Muscle of leg (tissue), 11 donors: Measurements from ENCODE around the gene ST7L. TPM values are rescaled to one million over a fixed set of nuclear protein-coding genes. Genes with fewer than 3 reads are reported as not detected.

Experiments used
- DNase-seq: peaks from one replicate; pipeline ENCODE4 v3.0.0; 2013
- H3K27ac ChIP-seq: one replicate; pipeline ENCODE4 v1.5.1; 2013; ENCODE audit warnings: mild to moderate bottlenecking, low read length, control low read depth
- H3K27me3 ChIP-seq: one replicate; pipeline ENCODE4 v1.6.1; 2013; ENCODE audit warnings: low read length; ENCODE audit not compliant: control insufficient read depth, insufficient read depth
- H3K36me3 ChIP-seq: one replicate; pipeline ENCODE4 v1.6.1; 2013; ENCODE audit warnings: low read length; ENCODE audit not compliant: control insufficient read depth, insufficient read depth
- H3K4me1 ChIP-seq: one replicate; pipeline ENCODE4 v1.6.1; 2013; ENCODE audit warnings: low read length; ENCODE audit not compliant: control insufficient read depth, insufficient read depth
- H3K4me3 ChIP-seq: one replicate; pipeline ENCODE4 v1.5.1; 2013; ENCODE audit warnings: low read length, control low read depth
- H3K9me3 ChIP-seq: replicated peaks from 2 replicates; pipeline ENCODE4 v1.6.1; 2013; ENCODE audit warnings: low read depth, low read length; ENCODE audit not compliant: control insufficient read depth
- WGBS: methylation state at CpG from one replicate; pipeline ENCODE4 v1.1.5; 2013; ENCODE audit warnings: missing lambda C conversion rate; ENCODE audit not compliant: insufficient coverage; 5-methylcytosine and 5-hydroxymethylcytosine counted together
- polyA plus RNA-seq, 8 donors: library from polyadenylated mRNA; unstranded; fragments of 120-200 nt; gene quantifications; one replicate each; pipeline versions ENCODE4 v1.2.1 to v1.2.3, GENCODE V29; 2013; ENCODE audit warnings: inconsistent platforms in 1 of 8, low replicate concordance in 1 of 8; ENCODE audit not compliant: insufficient read length in 8 of 8, insufficient read depth in 1 of 8
- total RNA-seq: library from RNA; stranded (reverse); fragments of 120-200 nt; gene quantifications from one replicate; pipeline ENCODE4 v1.2.4, GENCODE V29; 2013

The ST7L gene
- total and polyA plus RNA-seq, 9 donors = 14.6 to 20.8 (median 16.9) TPM

DNA sequence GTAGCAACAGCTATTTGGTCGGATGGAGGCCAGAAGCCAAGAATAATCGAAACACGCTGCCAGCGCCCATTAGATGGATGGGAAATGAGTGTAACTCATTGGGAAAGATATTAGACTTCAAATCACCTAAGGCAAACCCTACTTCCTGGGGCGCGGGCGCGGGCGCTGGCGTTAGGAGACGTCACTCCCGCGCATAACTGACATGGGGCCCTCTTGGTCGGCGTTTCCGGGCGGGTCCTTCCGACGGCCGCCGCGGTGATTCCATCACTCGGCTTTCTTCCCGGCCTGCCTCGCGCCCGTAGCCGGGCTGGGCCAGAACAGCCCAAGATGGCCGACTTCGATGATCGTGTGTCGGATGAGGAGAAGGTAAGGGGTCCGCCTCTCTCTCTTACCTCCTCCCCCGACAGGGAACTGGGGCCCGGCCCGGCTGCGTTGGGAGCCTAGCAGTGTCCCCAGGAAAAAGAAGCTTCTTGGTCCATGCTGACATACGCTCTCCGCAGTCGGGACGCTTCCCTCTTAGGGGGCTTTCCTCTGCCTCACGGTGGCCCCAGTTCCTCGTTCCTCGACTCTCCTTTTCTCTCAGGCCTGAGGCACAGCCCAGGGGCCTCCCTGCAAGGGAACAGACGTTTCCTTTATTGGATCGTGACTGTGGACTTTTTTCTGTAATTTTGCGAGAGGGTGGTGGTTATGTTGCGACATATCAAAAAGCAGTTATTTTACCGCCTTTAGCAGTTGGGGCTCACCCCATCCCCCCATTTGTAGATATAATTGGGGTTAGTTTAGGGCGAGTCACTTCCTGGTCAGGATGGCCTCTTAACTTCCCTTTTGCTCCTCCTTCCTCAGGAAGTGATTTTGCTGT lies 806 bp upstream of the ST7L start, which contains the start of gene CAPZA1:
CAPZA1 (plus strand) TSS at position 315 of the 859 bp plus-strand sequence; CDS start at position 328, 13 bp downstream.
- H3K27me3 ChIP-seq = no peaks in the 10 kb centered on the region
- peaks cover 13% of the 10 kb centered on the region for H3K4me1 ChIP-seq
- H3K4me3 ChIP-seq = peak within 1 kb of the TSS; percentile 69
- under 1% methylated on average over 33 of the region's 50 CpGs for WGBS
- peak within 1 kb of the TSS; percentile 98 for H3K27ac ChIP-seq
- H3K9me3 ChIP-seq = no peaks in the 10 kb centered on the region
- H3K36me3 ChIP-seq = peaks cover 11% of the 10 kb centered on the region
- DNase-seq = peak; percentile 98

DNA sequence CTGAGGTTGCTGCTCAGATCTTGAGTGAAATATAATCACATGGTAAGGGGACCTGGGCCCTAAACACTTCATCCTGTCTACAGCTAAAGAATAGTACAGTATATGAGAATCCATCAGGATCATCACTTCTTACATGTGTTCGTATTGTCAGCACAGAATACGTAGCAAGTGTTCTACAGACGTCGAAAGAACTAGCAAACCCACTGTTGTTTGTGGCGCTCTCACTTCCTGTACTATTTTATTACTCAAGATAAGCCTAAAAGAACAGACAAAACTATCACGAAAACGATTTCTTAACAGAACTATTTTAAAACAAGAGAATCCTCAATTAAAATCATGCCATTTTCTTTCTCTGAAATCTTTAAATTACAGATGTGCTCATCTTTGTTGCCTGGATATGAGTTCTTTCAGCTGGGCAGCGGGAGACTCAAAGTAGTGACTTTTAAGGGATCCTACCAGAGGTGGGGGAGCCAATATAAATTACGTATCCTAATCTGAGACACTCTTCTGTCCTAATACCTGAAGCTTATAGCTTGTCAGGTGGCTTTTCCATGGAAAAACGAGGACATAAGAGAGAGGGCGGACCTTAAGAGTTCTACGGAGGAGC lies 724 bp downstream of the ST7L start:
- H3K36me3 ChIP-seq = peaks cover 17% of the 10 kb centered on the region
- H3K27ac ChIP-seq = peak overlapping the region; percentile 98
- peaks cover 13% of the 10 kb centered on the region for H3K4me1 ChIP-seq
- DNase-seq = peak; percentile 36
- 0% methylated on average over 3 of the region's 12 CpGs for WGBS
- no peaks in the 10 kb centered on the region for H3K9me3 ChIP-seq
- no peaks in the 10 kb centered on the region for H3K27me3 ChIP-seq
- peak overlapping the region; percentile 69 for H3K4me3 ChIP-seq

DNA sequence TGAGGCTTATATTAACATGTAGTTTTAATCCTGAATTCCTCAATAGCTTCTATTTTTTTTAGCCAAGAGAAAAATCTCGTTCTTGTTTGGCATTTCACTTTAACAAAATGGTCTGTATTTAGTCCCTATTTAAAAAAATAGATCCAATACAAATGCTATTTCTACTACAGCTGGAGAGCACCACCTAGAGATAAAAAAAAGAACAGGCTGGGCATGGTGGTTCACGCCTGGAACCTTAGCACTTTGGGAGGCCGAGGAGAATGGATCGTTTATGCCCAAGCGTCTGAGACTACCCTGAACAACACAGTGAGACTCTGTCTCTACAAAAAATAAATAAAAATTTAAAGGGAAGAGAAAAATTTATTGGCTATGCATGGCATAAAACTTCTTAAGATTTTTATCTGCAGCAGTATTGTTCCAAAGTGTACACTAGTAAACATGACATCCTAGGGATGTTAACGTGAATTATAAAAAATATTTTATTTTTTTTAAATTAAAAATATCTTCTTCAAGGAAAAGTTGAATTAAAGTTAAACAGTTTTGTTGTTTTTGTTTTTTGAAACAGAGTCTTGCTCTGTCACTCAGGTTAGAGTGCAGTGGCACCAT lies 4.4 kb downstream of the ST7L start:
- H3K9me3 ChIP-seq = no peaks in the 10 kb centered on the region
- H3K27me3 ChIP-seq = no peaks in the 10 kb centered on the region
- no peak overlapping the region for H3K4me3 ChIP-seq
- H3K36me3 ChIP-seq = peaks cover 35% of the 10 kb centered on the region
- WGBS = no CpG with 5 or more reads among the region's 6 CpGs
- no peak overlapping the region for H3K27ac ChIP-seq
- peak; percentile 27 for DNase-seq
- peaks cover 5% of the 10 kb centered on the region for H3K4me1 ChIP-seq

- no peak overlapping the region for H3K4me3 ChIP-seq
- 100% methylated on average over 1 of the region's 4 CpGs for WGBS
- H3K36me3 ChIP-seq = peaks cover 36% of the 10 kb centered on the region
- no peak overlapping the region for H3K27ac ChIP-seq
- no peaks in the 10 kb centered on the region for H3K9me3 ChIP-seq
- H3K27me3 ChIP-seq = no peaks in the 10 kb centered on the region
- no peaks in the 10 kb centered on the region for H3K4me1 ChIP-seq
- no peak for DNase-seq
Observed at GRCh38 chr1:112605633-112606327, 13.2 kb downstream of the ST7L start.

DNA sequence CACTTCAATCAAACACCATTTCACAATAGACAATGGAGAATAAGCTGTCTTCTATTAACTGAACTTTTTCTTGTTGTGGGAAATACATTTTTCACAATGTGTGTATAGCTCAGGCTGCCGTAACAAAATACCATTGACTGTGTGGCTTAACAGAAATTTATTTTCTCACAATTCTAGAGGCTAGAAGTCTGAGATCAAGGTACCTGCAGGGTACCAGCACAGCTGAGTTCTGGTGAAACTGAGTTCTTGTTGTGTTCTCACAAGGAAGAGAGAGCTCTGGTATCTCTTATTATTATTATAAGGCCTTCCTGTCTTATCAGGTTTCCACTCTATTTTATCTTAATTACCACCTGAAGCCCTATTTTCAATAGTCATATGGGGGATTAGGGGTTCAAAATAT lies 15.4 kb downstream of the ST7L start:
- peaks cover 29% of the 10 kb centered on the region for H3K36me3 ChIP-seq
- DNase-seq = no peak
- no CpG with 5 or more reads among the region's 1 CpG for WGBS

DNA sequence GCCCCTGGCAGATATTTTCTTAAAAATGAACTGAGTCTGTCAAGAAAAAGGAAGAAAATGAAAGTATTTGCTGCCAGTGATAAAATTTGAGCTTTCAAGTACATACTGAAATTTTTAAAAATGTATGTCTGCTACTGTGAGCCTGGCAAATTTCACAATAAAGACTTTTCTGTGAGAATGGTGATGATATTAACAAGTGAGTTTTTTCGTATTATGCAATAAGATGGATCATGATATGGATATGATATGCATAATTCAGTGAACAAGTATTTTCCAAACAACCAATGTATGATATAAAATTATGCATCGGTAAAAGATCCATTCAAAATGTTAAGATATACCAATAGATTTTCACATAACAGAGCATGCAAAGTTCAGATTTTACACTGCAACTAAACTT lies 15.9 kb downstream of the ST7L start:
- peaks cover 29% of the 10 kb centered on the region for H3K36me3 ChIP-seq
- DNase-seq = no peak
- H3K27ac ChIP-seq = no peak overlapping the region
- no peaks in the 10 kb centered on the region for H3K27me3 ChIP-seq
- WGBS = no CpG with 5 or more reads among the region's 2 CpGs
- H3K9me3 ChIP-seq = no peaks in the 10 kb centered on the region
- no peak overlapping the region for H3K4me3 ChIP-seq
- no peaks in the 10 kb centered on the region for H3K4me1 ChIP-seq

More for the DNA sequence above, 15.4 kb downstream of the ST7L start:
- H3K4me3 ChIP-seq = no peak overlapping the region
- no peaks in the 10 kb centered on the region for H3K9me3 ChIP-seq
- no peaks in the 10 kb centered on the region for H3K27me3 ChIP-seq
- no peaks in the 10 kb centered on the region for H3K4me1 ChIP-seq
- no peak overlapping the region for H3K27ac ChIP-seq

GRCh38 chr1:112599477-112599876 lies 19.5 kb downstream of the ST7L start:
- Histone ChIP-seq H3K9me3 (no peaks in the 10 kb centered on the region), H3K27me3 (no peaks in the 10 kb centered on the region), H3K4me3 (no peak overlapping the region), H3K4me1 (no peaks in the 10 kb centered on the region), H3K36me3 (peaks cover 26% of the 10 kb centered on the region), H3K27ac (no peak overlapping the region)
- DNase-seq = no peak
- WGBS = no CpG with 5 or more reads among the region's 4 CpGs

DNA sequence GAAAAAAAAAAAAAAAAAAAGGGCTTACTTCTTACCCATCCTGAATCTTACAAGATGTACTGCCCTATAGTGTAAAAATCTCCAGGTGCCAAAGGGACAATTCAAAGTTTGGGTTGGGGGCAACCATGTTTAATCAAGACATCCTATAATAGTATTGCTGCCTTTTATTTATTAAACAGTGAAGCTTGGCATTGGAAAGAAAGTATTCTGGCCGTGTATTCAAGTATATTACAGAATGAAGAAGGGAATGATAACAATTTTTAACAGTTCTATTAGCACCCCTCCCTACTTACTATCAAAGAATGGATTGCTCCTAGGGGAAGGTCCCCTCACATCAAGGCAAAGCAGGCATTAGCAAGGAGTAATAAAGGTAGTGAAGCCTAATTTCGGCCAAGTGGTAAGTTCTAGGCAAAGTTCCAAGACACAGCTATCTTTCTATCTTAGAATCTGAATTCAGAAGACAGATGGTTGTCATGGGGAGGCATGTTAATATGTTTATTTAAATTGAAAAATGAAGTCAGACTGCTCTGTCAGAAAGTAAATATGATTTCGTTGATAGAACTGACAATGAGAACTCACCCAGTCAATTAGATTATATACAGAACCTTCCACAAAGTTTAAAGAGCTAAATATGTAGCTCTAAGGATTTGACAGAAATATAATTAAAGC lies 24.6 kb downstream of the ST7L start:
- no peaks in the 10 kb centered on the region for H3K4me1 ChIP-seq
- no peak for DNase-seq
- H3K27me3 ChIP-seq = no peaks in the 10 kb centered on the region
- H3K9me3 ChIP-seq = peaks cover 7% of the 10 kb centered on the region
- no peak overlapping the region for H3K27ac ChIP-seq
- peaks cover 23% of the 10 kb centered on the region for H3K36me3 ChIP-seq
- H3K4me3 ChIP-seq = no peak overlapping the region
- no CpG with 5 or more reads among the region's 3 CpGs for WGBS

GRCh38 chr1:112589766-112590165 lies 29.2 kb downstream of the ST7L start:
- DNase-seq = no peak
- H3K4me1 ChIP-seq = no peaks in the 10 kb centered on the region
- no peak overlapping the region for H3K27ac ChIP-seq
- H3K27me3 ChIP-seq = no peaks in the 10 kb centered on the region
- H3K9me3 ChIP-seq = peaks cover 15% of the 10 kb centered on the region
- H3K4me3 ChIP-seq = no peak overlapping the region
- WGBS = no CpG with 5 or more reads among the region's 1 CpG
- peaks cover 14% of the 10 kb centered on the region for H3K36me3 ChIP-seq
